MCF 10A (cell line): ENCODE data around the gene CTDSP1. TPM values are rescaled to one million over a fixed set of nuclear protein-coding genes. Genes with fewer than 3 reads are reported as not detected.

ENCODE experiments used
- BruUV-seq: library from RNA; stranded (reverse); fragments of 400-500 nt; replicated peaks from 2 replicates; lab custom pipeline; 2021; lab: Mats Ljungman, UMichigan
- CTCF ChIA-PET: fragments of 300-600 bp; sonication (Branson Sonifier 250); formaldehyde crosslinking; extraction: SDS; loops from one replicate; lab custom pipeline; 2021; ENCODE audit warnings: antibody characterized with exemption, inconsistent platforms; lab: Yijun Ruan, JAX
- POLR2A ChIA-PET: fragments of 300-600, 350-650 bp; sonication (Branson Sonifier 250); formaldehyde crosslinking; extraction: SDS; loops from one replicate; lab custom pipeline; 2020; ENCODE audit warnings: antibody characterized with exemption, inconsistent platforms; lab: Yijun Ruan, JAX
- DNase-seq: peaks from one replicate; pipeline ENCODE4 v3.0.0-alpha.2; 2018; ENCODE audit not compliant: unreplicated experiment
- H3K27ac Mint-ChIP-seq: one replicate; pipeline ENCODE4 v1.8.0; 2022; ENCODE audit warnings: mild to moderate bottlenecking, low read depth, mixed read lengths; ENCODE audit not compliant: unreplicated experiment
- H3K27me3 Mint-ChIP-seq: one replicate; pipeline ENCODE4 v1.8.0; 2022; ENCODE audit warnings: mixed read lengths; ENCODE audit not compliant: insufficient read depth, unreplicated experiment
- H3K36me3 Mint-ChIP-seq: one replicate; pipeline ENCODE4 v1.8.0; 2022; ENCODE audit warnings: mild to moderate bottlenecking, moderate library complexity, mixed read lengths; ENCODE audit not compliant: insufficient read depth, unreplicated experiment
- H3K4me1 Mint-ChIP-seq: one replicate; pipeline ENCODE4 v1.8.0; 2022; ENCODE audit warnings: mixed read lengths; ENCODE audit not compliant: insufficient read depth, unreplicated experiment
- H3K4me3 Mint-ChIP-seq: one replicate; pipeline ENCODE4 v1.8.0; 2022; ENCODE audit warnings: mild to moderate bottlenecking, moderate library complexity, mixed read lengths; ENCODE audit not compliant: unreplicated experiment
- H3K9me3 Mint-ChIP-seq: one replicate; pipeline ENCODE4 v1.8.0; 2022; ENCODE audit warnings: mixed read lengths; ENCODE audit not compliant: unreplicated experiment
- CTCF ChIP-seq: fragments of 200-600 bp; IDR thresholded peaks from one replicate; pipeline ENCODE4 v1.8.0; 2022; ENCODE audit warnings: antibody characterized with exemption, mild to moderate bottlenecking; ENCODE audit not compliant: unreplicated experiment
- intact Hi-C: fragments of 100-400 bp; cut with micrococcal nuclease; formaldehyde crosslinking; loops from 2 replicates; pipeline ENCODE4 v1.14.1; 2022
- total RNA-seq: library from RNA; stranded (reverse); gene quantifications from 2 replicates; pipeline ENCODE4 v1.2.3, GENCODE V29; 2022

CTDSP1 gene
- total RNA-seq, 1 experiment from 2014 or later, result 72.3 TPM

GRCh38 chr2:218419630-218420216, 20.1 kb downstream of the CTDSP1 start:
- Mint-ChIP-seq H3K4me3 (no peak overlapping the region), H3K36me3 (no peaks in the 10 kb centered on the region), H3K9me3 (no peaks in the 10 kb centered on the region), H3K27me3 (no peaks in the 10 kb centered on the region), H3K4me1 (no peaks in the 10 kb centered on the region), H3K27ac (no peak overlapping the region)
- BruUV-seq, result no TSS peak
- no peak for DNase-seq
- POLR2A ChIA-PET, result no interaction called here
- TF ChIP-seq CTCF, result no peak
- CTCF ChIA-PET, result interaction anchor here (0.6 to 1.0 kb wide), 2 partner anchors 33 to 195 kb away, joined by 3 to 4 read pairs; no protein-coding TSS in a partner anchor
- intact Hi-C loops, result no loop called here

GRCh38 chr2:218421027-218421426, 21.4 kb downstream of the CTDSP1 start:
- no peaks in the 10 kb centered on the region for H3K4me1 Mint-ChIP-seq
- POLR2A ChIA-PET, result no interaction called here
- DNase-seq, result no peak
- no peak overlapping the region for H3K27ac Mint-ChIP-seq
- intact Hi-C loops, result no loop called here
- no peaks in the 10 kb centered on the region for H3K36me3 Mint-ChIP-seq
- no TSS peak for BruUV-seq
- no peak for TF ChIP-seq CTCF
- no peak overlapping the region for H3K4me3 Mint-ChIP-seq
- no peaks in the 10 kb centered on the region for H3K27me3 Mint-ChIP-seq
- H3K9me3 Mint-ChIP-seq, result no peaks in the 10 kb centered on the region
- CTCF ChIA-PET, result interaction anchor here (0.6 to 1.0 kb wide), 2 partner anchors 33 to 1173 kb away, joined by 3 read pairs; no protein-coding TSS in a partner anchor

GRCh38 chr2:218422403-218423086, 22.9 kb downstream of the CTDSP1 start:
- ChIA-PET POLR2A (no interaction called here), CTCF (interaction anchor here (0.7 kb wide), 1 partner anchor 52 kb away, joined by 3 read pairs; no protein-coding TSS in a partner anchor)
- Mint-ChIP-seq H3K9me3 (no peaks in the 10 kb centered on the region), H3K4me3 (no peak overlapping the region), H3K36me3 (no peaks in the 10 kb centered on the region), H3K27me3 (no peaks in the 10 kb centered on the region), H3K27ac (no peak overlapping the region), H3K4me1 (no peaks in the 10 kb centered on the region)
- DNase-seq, result no peak
- no peak for TF ChIP-seq CTCF
- no TSS peak for BruUV-seq
- intact Hi-C loops, result no loop called here

GRCh38 chr2:218423584-218423983, 23.9 kb downstream of the CTDSP1 start:
- CTCF ChIA-PET, result no interaction called here
- H3K27me3 Mint-ChIP-seq, result no peaks in the 10 kb centered on the region
- DNase-seq, result no peak
- TF ChIP-seq CTCF, result no peak
- intact Hi-C loops, result no loop called here
- BruUV-seq, result no TSS peak
- H3K36me3 Mint-ChIP-seq, result no peaks in the 10 kb centered on the region
- POLR2A ChIA-PET, result no interaction called here
- no peaks in the 10 kb centered on the region for H3K9me3 Mint-ChIP-seq
- H3K4me3 Mint-ChIP-seq, result no peak overlapping the region
- no peak overlapping the region for H3K27ac Mint-ChIP-seq
- H3K4me1 Mint-ChIP-seq, result no peaks in the 10 kb centered on the region
